ENCODE data around the gene PCDHGB4.

- no peak for TF ChIP-seq CTCF (IDR thresholded peaks at IDR 0.05; ENCODE audit: low read depth, low read length, poor library complexity, severe bottlenecking)
- no peak for TF ChIP-seq EZH2phosphoT487 (IDR thresholded peaks at IDR 0.05; ENCODE audit: borderline replicate concordance, low read length)
These were observed 2.8 kb upstream of the PCDHGB4 start for GRCh38 chr5:141384471-141385267.

All from DOHH2 (cell line).